ENCODE measurements around the gene SCT.

DNA sequence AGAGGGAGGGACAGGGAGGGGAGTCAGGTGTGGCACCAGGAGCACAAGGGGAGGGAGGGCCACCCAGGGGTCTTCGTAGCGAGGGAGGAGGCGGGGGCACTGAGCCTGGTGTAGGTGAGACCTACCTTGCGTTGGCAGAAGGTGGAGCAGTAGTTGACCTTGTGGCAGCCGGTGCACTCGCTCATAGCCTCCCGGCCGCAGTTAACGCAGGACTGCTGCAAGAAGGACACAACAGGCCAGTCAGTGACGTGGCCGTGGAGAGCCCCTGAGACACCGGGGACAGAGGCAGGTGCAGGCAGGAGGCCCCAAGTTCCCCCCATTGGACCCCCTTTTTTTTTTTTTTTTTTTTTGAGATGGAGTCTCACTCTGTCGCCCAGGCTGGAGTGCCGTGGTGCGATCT is 26.9 kb upstream of the SCT start:
- TF ChIP-seq, protein P1, sequence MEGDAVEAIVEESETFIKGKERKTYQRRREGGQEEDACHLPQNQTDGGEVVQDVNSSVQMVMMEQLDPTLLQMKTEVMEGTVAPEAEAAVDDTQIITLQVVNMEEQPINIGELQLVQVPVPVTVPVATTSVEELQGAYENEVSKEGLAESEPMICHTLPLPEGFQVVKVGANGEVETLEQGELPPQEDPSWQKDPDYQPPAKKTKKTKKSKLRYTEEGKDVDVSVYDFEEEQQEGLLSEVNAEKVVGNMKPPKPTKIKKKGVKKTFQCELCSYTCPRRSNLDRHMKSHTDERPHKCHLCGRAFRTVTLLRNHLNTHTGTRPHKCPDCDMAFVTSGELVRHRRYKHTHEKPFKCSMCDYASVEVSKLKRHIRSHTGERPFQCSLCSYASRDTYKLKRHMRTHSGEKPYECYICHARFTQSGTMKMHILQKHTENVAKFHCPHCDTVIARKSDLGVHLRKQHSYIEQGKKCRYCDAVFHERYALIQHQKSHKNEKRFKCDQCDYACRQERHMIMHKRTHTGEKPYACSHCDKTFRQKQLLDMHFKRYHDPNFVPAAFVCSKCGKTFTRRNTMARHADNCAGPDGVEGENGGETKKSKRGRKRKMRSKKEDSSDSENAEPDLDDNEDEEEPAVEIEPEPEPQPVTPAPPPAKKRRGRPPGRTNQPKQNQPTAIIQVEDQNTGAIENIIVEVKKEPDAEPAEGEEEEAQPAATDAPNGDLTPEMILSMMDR (conservative IDR thresholded peaks at IDR 0.05) = no peak
- TF ChIP-seq ZFX (IDR thresholded peaks at IDR 0.05) = no peak
